Measurements from ENCODE around the gene IFFO2.

Gene IFFO2

DNA sequence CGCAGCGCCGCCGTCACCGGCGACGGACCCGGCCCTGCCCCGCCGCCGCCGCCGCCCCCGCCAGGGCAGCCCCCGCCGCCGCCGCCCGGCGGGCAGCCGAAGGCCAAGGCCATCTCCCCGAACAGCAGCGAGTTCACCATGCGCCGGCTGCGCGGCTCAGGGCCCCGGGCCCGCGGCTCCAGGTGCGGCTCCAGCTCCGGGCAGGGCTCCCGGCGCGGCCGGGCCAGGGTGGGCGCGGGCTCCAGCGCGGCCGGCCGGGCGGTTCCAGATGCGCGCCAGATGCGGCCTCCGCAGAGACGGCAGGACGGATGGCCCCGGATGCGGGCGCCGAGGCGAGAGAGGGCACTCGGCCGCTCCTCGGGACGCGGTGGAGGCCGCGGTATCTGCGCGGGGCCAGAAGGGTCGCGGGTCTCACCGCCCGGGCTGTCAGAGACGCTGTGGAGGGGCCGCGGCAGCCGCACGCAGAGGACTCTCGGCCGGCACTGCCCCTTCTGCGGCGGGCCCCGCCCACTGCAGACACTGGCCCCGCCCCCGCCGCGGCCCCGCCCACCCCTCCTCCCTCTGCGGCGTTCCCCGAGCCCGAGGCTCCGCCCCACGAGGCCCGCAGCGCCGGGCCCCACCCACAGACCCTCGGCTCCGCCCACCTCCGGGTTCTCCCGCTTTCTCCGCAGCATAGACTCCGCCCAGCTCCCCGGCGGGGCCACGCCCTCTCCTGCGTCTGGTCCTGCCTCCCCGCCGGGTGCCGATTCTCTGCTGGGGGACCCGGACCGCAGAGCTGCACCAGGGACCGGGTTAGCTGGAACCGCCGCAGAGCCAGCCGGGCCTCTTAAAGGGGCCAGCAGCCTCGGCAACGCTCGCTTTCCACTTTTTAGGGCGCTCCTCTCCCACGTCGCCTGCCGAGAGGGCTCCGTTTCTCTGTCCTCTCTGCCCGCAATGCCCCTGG is at the start of gene IFFO2:
TSS of gene IFFO2 (minus strand) at position 484 of the 943 bp plus-strand sequence. CDS start at position 140, 344 bp downstream.
- peak; percentile 90 for DNase-seq (ENCODE audit: low spot score)

DNA sequence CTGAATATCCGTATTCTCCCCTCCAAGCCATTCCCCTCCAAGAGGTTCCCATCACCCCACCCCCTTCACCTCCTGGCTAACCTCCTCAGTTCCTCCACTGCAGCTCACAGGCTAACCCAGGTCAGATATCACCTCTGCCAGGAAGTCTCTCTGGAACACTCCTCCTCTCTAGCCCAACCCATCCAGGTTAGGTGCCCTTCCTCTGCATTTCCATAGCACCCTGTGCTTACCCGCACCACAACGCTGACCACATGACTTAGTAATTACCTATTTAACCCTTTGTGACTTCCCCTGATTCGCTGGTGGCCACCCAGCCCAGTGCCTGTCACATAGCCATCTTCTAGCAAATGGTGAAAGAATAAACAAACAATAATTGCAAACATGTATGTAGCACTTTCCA is 49.5 kb upstream of the IFFO2 start:
- DNase-seq (ENCODE audit: low spot score) = no peak

DNA sequence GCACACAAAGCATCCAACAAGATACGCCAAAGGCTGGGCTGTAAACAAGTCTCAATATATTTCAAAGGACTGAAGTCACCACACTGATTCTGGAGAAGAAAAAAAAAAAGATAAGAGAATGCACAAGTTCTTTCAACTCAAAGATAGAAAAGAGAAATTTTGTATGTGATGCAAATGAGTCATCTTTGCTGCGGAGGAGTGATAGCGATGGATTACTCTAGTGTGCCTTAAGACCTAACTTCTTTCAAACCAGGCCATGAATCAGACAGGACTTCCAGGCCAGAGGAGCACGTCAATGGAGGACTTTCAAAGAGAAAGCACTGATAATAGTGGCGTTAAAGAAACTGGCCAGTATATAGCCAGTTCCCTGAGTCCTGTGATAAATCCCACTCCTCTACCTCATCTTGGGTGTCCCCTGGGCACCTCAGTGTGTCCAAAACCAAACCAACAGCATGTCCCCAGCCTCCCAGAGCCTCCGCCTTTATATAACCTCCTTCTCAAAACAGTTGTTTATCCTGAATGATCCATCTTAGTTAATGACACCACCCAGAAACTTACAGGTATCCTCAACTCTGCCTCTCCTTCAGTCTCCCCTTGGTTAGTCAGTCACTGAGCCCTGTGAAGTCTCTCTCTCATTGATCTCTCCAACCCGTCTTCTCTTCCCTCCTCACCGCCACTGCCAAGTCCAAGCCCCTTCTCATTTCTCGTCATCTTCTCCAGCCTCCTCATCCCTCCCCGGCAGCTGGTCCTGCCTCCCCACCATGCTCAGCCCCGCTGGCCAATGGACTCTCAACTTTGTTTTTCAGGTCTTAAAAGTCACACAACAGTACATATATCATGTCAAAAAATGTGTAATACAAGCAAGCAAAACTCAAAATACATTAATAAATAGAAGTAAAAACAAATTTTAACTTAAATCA is 47.2 kb upstream of the IFFO2 start:
- no peak for DNase-seq (ENCODE audit: low spot score)

DNA sequence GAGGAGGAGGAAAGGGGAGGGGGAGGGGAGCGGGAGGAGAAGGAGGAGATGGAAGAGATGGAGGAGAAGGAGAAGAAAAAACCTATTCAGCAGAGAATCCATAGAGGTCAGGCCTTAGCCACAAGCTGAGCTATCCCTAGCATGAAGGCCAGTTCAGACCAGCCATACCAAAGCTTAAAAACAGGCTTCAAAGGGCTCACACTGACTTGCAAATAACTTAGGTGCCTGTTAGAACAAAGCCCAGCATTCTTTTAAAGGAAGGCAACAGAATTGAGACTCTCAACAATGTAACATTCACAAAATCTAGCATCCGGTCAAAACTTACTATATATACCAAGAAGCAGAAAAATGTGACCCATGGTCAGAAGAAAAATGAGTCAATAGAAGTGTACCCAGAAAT is 43.6 kb upstream of the IFFO2 start:
- no peak for DNase-seq (ENCODE audit: low spot score)

DNA sequence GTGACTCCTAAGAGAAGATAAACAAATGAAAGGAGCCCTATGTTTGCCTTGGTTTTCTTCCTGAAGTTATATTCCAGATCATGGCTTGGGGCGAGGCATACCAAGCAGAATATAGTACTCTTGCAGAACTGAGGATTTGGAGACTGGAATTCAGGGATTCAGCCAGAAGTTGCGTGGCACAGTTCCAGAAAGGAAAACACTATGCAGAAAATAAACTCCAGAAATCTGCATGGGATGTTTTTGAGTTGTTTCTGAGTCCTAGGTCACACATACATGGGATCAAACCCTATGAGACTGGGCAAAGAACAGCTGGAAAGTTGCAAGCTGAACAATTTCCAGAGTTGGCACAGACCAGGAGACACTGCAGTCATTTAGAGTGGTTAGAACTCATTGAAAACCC is 42.9 kb upstream of the IFFO2 start:
- no peak for DNase-seq (ENCODE audit: low spot score)

GRCh38 chr1:18998016-18998724 is 41.7 kb upstream of the IFFO2 start:
- no peak for DNase-seq (ENCODE audit: low spot score)

GRCh38 chr1:18997508-18997907 is 41.0 kb upstream of the IFFO2 start:
- no peak for DNase-seq (ENCODE audit: low spot score)

GRCh38 chr1:18996548-18997177 is 40.2 kb upstream of the IFFO2 start:
- no peak for DNase-seq (ENCODE audit: low spot score)

- DNase-seq (ENCODE audit: low spot score) = no peak
Measured at GRCh38 chr1:18994381-18994780, 37.9 kb upstream of the IFFO2 start.

- DNase-seq (ENCODE audit: low spot score) = no peak
Measured at GRCh38 chr1:18992646-18993045, 36.2 kb upstream of the IFFO2 start.

DNA sequence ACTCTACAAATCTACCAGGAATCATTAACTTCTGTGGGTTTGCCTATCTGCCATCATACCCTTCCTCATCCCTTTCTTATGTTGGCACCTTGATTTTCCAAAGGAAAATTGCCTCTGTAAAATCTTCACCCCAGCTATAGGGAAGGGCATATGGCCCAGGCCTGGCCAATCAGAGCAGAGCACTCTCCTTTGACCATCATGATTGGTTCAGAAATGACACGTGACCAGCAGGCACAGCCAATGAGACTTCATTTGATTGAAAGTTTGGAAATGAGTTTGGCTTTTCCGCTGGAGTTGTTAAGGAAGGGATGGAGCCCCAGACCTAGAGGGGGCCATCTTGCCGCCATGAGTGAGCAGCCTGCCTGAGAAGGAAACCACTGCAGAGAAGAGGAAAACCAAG is 35.1 kb upstream of the IFFO2 start:
- DNase-seq (ENCODE audit: low spot score) = peak; percentile 62

DNA sequence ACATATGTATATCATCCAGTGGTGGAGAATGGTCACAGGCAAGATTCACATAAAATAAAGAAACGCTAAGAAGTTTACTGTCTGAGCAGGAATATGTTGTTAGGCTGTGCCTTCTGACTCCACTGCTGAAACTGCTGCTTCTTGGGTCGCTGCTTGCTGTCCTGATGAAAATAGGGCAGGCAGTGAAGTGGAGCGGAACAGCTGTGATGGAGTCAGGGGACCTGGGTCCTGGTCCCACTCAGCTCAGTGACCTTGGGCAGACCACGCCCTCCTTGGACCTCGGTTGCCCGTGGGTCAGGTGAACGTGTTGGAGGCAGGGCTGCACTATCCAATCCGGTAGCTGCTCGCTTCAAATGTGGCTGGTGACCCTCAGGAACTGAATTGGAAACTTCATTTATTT is 33.4 kb upstream of the IFFO2 start:
- DNase-seq (ENCODE audit: low spot score) = no peak

DNA sequence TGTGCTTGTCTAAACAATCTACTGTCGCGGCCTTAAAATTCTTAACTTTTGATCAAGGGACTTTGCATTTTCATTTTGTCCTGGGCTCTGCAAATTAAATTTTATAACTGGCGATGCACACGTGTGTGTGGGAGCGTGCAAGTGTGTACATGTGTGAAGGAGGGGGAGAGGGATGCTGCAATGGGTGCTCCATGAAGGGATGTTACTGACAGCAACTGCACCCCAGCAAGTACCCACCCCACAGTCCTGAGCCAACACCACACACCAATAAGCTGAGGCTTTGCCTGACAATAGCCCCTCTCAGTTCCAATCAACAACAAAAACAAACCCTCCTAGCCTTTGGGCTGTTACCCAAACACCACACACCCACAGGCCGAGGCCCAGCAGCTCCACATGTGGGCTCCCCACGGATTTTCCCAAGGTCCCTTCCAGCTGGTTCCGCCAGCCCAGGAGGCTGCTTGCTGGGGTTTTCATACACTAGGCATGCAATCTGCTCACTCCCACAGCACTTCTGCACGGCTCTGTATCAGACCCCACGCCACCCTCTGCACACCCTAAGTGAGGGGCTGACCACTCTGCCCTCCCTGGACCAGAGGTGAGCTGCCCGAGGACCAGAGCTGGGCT is 32.8 kb upstream of the IFFO2 start:
- DNase-seq (ENCODE audit: low spot score) = no peak

DNA sequence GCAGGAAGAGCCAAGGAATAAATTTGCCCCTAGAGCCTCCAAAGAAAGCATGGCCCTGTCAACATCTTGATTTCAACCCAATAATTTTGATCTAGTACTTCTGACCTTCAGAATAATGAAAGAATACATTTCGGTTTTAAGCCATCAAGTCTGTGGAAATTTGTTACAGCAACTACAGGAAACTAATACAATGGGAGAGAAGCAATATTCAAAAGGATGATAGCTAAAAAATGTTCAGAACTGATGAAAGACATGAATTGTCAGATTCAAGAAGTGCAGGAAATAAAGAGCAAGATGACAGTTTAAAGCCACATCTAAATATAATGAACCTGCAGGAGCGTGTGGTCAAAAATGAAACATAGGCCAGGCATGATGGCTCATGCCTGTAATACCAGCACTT is 24.8 kb upstream of the IFFO2 start:
- no peak for DNase-seq (ENCODE audit: low spot score)

- no peak for DNase-seq (ENCODE audit: low spot score)
Measured at GRCh38 chr1:18978706-18979105, 22.2 kb upstream of the IFFO2 start.

DNA sequence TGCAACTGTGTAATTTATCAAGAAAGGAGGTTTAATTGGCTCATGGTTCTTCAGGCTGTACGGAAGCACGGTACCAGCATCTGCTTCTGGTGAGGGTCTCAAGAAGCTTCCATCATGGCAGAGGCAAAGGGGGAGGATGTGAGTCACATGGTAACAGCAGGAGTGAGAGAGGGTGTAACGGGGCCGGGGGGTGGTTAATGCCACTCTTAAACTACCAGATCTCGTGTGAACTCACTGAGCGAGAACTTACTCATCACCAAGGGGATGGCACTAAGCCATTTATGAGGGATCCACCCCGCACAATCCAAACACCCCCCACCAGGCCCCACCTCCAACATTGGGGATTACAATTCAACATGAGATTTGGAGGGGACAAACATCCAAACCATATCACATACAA is 21.0 kb upstream of the IFFO2 start:
- no peak for DNase-seq (ENCODE audit: low spot score)

- no peak for DNase-seq (ENCODE audit: low spot score)
Measured at GRCh38 chr1:18976096-18976495, 19.6 kb upstream of the IFFO2 start.

DNA sequence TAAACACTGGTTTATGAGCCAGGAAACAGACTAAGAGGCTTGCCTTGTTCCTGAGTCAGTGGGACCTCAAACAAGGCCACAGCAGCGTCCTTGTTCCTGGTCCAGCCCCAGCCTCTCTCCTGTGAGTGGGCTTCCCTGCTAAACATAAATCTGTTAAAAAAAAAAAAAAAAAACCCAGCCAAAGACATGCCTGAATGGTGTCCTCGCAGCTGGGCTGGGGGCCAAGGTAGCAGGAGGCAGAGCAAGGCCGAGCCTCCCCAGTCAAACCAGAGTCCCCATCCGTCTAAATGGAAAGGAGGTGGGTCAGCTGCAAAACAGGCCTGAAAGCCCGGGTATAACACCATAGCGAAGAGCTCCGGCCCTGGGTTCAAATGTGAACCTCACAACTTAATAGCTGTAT is 18.1 kb upstream of the IFFO2 start:
- DNase-seq (ENCODE audit: low spot score) = no peak

GRCh38 chr1:18974005-18974404 is 17.5 kb upstream of the IFFO2 start:
- DNase-seq (ENCODE audit: low spot score) = no peak

GRCh38 chr1:18973446-18973955 is 17.0 kb upstream of the IFFO2 start:
- no peak for DNase-seq (ENCODE audit: low spot score)

GRCh38 chr1:18972991-18973390 is 16.5 kb upstream of the IFFO2 start:
- no peak for DNase-seq (ENCODE audit: low spot score)
